ENCODE measurements around the gene DLX4.

DLX4 gene, protein sequence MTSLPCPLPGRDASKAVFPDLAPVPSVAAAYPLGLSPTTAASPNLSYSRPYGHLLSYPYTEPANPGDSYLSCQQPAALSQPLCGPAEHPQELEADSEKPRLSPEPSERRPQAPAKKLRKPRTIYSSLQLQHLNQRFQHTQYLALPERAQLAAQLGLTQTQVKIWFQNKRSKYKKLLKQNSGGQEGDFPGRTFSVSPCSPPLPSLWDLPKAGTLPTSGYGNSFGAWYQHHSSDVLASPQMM

GRCh38 chr17:49969134-49969759, at the start of gene DLX4:
Gene DLX4 (plus strand): TSS chr17:49969190. CDS start chr17:49969469, 279 bp downstream.
- TF ChIP-seq, protein P1, sequence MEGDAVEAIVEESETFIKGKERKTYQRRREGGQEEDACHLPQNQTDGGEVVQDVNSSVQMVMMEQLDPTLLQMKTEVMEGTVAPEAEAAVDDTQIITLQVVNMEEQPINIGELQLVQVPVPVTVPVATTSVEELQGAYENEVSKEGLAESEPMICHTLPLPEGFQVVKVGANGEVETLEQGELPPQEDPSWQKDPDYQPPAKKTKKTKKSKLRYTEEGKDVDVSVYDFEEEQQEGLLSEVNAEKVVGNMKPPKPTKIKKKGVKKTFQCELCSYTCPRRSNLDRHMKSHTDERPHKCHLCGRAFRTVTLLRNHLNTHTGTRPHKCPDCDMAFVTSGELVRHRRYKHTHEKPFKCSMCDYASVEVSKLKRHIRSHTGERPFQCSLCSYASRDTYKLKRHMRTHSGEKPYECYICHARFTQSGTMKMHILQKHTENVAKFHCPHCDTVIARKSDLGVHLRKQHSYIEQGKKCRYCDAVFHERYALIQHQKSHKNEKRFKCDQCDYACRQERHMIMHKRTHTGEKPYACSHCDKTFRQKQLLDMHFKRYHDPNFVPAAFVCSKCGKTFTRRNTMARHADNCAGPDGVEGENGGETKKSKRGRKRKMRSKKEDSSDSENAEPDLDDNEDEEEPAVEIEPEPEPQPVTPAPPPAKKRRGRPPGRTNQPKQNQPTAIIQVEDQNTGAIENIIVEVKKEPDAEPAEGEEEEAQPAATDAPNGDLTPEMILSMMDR (IDR thresholded peaks at IDR 0.05; ENCODE audit: borderline replicate concordance, insufficient read depth, low read depth, low read length) = no peak
- peak within 1 kb of the TSS; percentile 44 for H3K4me3 ChIP-seq (ENCODE audit: low read depth, low read length)

DNA sequence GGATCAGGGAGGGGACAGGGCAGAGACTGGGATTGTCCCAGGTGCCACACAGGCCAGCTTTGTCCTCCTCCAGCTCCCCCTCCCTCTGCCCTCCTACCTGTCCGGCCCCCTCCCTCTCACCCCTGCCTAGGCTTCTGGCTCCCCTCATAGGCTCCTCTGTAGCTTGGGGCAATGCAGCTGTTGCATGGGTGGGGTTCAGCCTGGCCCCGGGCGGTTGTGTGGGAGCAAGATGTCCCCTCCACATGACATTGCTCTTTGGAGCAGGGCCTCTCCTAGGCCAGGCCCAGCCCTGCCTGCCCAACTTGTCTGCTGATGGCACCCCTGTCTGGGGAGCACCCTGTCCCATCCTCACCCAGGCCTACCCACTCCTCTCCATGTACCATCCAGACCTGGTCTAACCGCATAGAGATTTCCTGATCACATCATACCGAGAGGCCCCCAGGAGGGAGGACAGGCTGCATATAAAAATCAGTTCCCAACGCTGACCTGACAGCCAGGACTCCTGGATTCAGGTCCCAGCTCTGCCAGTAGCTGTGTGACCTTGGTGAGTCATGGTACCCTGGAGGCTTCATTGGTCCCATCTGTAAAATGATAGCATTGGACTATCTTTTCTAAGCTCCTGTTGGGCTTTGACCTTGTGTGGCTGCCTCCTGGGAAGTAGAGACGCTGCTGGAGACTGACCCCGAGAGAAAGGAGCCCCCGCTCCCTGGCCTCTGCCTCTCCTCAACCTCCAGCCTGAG, 48.8 kb upstream of the DLX4 start:
- H3K4me3 ChIP-seq (ENCODE audit: low read depth, low read length) = no peak overlapping the region
- TF ChIP-seq, protein P1 (IDR thresholded peaks at IDR 0.05; ENCODE audit: borderline replicate concordance, insufficient read depth, low read depth, low read length) = no peak

- TF ChIP-seq, protein P1 (IDR thresholded peaks at IDR 0.05; ENCODE audit: borderline replicate concordance, insufficient read depth, low read depth, low read length) = no peak
- H3K4me3 ChIP-seq (ENCODE audit: low read depth, low read length) = no peak overlapping the region
Observed at GRCh38 chr17:49922095-49922494, 46.9 kb upstream of the DLX4 start.

GRCh38 chr17:49924116-49924515, 44.9 kb upstream of the DLX4 start:
- TF ChIP-seq, protein P1 (IDR thresholded peaks at IDR 0.05; ENCODE audit: borderline replicate concordance, insufficient read depth, low read depth, low read length) = no peak
- H3K4me3 ChIP-seq (ENCODE audit: low read depth, low read length) = no peak overlapping the region

- no peak overlapping the region for H3K4me3 ChIP-seq (ENCODE audit: low read depth, low read length)
- TF ChIP-seq, protein P1 (IDR thresholded peaks at IDR 0.05; ENCODE audit: borderline replicate concordance, insufficient read depth, low read depth, low read length) = no peak
Observed at GRCh38 chr17:49924589-49924988, 44.4 kb upstream of the DLX4 start.

GRCh38 chr17:49925921-49926320, 43.1 kb upstream of the DLX4 start:
- TF ChIP-seq, protein P1 (IDR thresholded peaks at IDR 0.05; ENCODE audit: borderline replicate concordance, insufficient read depth, low read depth, low read length) = no peak
- no peak overlapping the region for H3K4me3 ChIP-seq (ENCODE audit: low read depth, low read length)

Data from GM12875 (cell line).